ENCODE results near the gene TBC1D17. TPM values are rescaled to one million over a fixed set of nuclear protein-coding genes. Genes with fewer than 3 reads are reported as not detected.

Gene TBC1D17
- total RNA-seq, result 27.3 and 35.6 TPM in 2 replicates

GRCh38 chr19:49877020-49877878, at the start of gene TBC1D17, which contains the start of gene AKT1S1:
Gene TBC1D17, plus strand, starts transcription at chr19:49877702. Its CDS starts 22 bp downstream, at chr19:49877724.
Gene AKT1S1, minus strand, starts transcription at chr19:49877355. Its CDS starts 4,060 bp downstream, at chr19:49873295.
- peak; percentile 99 for DNase-seq (ENCODE audit: extremely low read depth, low read depth, low spot score)

GRCh38 chr19:49829200-49829599, 48.3 kb upstream of the TBC1D17 start:
- DNase-seq (ENCODE audit: extremely low read depth, low read depth, low spot score), result no peak

DNA sequence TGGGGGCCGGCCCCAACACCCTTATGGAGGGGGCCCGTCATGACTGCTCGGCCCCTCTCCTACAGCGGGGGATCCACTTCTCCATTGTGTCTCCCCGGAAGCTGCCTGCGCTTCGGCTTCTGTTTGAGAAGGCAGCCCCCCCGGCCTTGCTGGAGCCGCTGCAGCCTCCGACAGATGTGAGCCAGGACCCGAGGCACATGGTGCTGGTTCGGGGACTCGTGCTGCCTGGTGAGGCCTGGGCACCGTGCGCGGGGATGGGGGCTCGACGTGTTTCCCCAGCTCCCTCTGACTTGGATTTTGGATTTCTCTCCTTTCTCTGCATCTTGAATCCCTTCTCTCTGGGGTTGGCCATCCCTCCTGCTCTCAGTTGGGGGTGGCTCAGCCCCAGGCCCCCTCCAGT, 47.8 kb upstream of the TBC1D17 start:
- DNase-seq (ENCODE audit: extremely low read depth, low read depth, low spot score), result no peak

- DNase-seq (ENCODE audit: extremely low read depth, low read depth, low spot score), result no peak
These were observed 46.7 kb upstream of the TBC1D17 start for GRCh38 chr19:49830766-49831165.

DNA sequence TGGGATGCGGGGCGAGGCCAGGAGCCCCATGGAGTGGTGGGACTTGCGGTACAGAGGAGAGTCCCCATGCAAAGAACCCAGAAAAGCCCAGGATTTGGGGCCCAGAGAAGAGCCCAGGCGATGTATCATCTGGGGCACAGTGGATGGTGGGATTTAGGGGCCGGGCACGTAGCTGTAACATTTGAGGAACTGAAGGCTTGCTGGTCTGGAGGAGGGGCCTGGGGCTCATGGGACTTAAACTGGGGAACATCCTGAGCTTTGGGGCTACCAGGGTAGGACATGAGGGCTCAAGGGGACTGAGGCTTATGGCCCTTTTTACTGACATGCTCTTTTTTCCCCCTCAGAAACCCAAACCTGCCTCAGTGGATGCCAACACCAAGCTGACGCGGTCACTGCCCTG, 45.9 kb upstream of the TBC1D17 start:
- DNase-seq (ENCODE audit: extremely low read depth, low read depth, low spot score), result no peak

- DNase-seq (ENCODE audit: extremely low read depth, low read depth, low spot score), result no peak
These were observed 44.9 kb upstream of the TBC1D17 start for GRCh38 chr19:49832556-49832955.

DNA sequence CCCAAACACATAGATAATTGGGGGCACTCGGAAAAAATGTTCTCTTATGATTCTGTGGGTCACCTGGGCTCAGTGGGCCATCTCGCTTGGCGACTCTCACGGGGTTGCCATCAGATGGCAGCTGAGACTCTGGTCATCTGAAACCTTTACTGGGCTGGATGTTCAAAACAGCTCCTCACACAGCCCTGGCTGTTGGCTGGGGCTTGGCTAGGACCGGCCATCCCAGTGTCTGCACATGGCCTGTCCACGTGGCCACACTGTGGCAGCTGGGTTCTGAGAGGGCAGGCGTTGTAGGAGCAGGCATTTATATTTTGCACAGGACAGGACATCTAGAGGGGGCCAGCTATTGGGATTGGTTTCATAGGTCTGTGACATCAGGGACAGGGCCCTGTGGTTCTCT, 43.9 kb upstream of the TBC1D17 start:
- no peak for DNase-seq (ENCODE audit: extremely low read depth, low read depth, low spot score)

GRCh38 chr19:49835562-49835961, 41.9 kb upstream of the TBC1D17 start:
- DNase-seq (ENCODE audit: extremely low read depth, low read depth, low spot score), result no peak

GRCh38 chr19:49836176-49837008, 41.1 kb upstream of the TBC1D17 start:
- DNase-seq (ENCODE audit: extremely low read depth, low read depth, low spot score), result no peak

DNA sequence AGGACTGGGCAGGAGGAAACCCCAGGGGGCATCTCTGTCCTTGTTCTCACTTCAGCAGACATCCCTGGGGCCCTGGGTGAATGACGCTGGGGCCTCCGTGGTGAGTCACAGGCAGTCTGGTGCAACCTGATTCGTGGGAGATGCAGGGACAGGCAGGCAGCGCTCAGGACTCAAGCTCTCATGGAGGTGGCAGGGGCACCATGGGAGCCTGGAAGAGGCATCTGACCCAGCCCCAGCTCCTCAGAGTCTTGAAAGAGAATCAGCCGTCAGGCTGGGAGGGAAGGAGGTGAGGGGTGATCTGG, 40.5 kb upstream of the TBC1D17 start:
- no peak for DNase-seq (ENCODE audit: extremely low read depth, low read depth, low spot score)

- DNase-seq (ENCODE audit: extremely low read depth, low read depth, low spot score), result no peak
These were observed 40.1 kb upstream of the TBC1D17 start for GRCh38 chr19:49837425-49837824.

DNA sequence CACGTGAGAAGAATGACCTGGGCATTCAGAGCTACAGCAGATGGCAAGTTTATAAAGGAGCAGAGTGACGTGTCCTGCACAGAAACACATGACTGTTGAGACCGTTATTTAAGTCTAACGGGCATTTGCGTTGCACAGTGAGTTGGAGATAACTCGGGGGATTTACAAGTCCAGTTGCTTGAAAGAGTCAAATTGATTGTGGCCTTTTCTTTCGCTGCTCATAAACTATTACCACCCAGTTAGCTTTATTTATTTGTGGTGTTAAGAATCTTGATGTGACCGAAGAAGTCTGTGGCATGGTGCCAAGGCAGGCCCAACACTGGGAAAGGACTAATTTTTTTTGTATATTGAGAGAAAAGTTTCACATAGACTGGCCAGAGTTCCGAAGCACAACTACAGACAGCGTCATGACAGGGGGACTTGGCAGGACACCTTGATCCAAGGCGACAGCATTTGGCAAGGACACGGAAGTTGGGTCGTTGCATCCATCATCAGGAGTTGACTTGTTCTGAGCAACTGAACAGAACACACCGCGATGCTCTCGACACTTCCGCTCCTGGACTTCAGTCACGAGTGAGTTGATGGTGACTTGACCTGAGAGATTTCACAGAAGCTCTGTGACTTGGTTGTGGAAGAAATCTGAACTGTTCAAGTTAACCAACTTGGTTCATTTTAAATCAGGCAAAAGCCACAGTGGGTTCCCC, 38.5 kb upstream of the TBC1D17 start:
- DNase-seq (ENCODE audit: extremely low read depth, low read depth, low spot score), result no peak

DNA sequence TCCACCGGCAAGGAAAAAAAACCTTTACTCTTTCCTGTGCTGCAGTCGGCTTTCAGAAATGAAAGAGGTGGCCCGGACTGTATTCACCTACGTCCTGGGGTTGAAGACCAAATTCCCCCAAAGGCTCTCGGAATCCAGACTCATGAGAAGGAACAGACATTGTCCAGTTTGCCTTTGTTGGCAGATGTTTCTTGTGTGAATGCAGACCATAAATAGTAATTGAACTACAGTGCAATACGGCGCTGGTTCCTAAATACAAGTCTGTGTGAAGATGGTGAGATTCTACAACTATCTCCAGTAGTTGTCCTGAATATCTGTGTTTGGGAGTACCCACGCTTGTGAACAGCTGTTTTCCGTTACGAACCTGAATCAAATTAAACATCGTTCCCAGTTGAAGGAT, 37.8 kb upstream of the TBC1D17 start:
- no peak for DNase-seq (ENCODE audit: extremely low read depth, low read depth, low spot score)

DNA sequence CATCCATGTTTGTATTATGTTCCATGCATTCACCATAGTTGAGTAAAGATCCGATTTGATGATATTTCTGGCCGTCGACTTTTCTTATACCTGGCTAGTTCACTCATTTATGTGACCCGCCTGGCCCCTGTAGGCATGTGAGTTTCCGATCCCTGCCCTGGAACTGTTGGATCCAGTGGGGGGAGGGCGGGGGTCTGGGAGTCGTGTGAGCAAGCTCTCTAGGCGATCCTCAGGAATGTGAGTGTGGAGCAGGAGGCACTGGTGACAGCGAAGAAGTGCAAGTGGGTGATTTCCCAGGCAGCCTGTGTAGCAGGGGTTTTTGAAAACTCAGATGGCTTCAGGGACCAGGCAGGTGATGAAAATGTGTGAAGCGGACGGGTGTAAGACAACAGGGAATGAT, 37.2 kb upstream of the TBC1D17 start:
- DNase-seq (ENCODE audit: extremely low read depth, low read depth, low spot score), result no peak

GRCh38 chr19:49840736-49841249, 36.7 kb upstream of the TBC1D17 start:
- DNase-seq (ENCODE audit: extremely low read depth, low read depth, low spot score), result no peak

- DNase-seq (ENCODE audit: extremely low read depth, low read depth, low spot score), result no peak
These were observed 34.2 kb upstream of the TBC1D17 start for GRCh38 chr19:49843265-49843664.

- no peak for DNase-seq (ENCODE audit: extremely low read depth, low read depth, low spot score)
These were observed 33.1 kb upstream of the TBC1D17 start for GRCh38 chr19:49844138-49845095.

- DNase-seq (ENCODE audit: extremely low read depth, low read depth, low spot score), result no peak
These were observed 32.1 kb upstream of the TBC1D17 start for GRCh38 chr19:49845414-49845813.

- no peak for DNase-seq (ENCODE audit: extremely low read depth, low read depth, low spot score)
These were observed 31.1 kb upstream of the TBC1D17 start for GRCh38 chr19:49846408-49846807.

Data from glomerular endothelial cell (primary cell).